ACC112 (cell line): ENCODE results near the gene CDIPT.

Experiments
- H2AFZ ChIP-seq: fragments of 200-600 bp; sonication (generic); one replicate; pipeline ENCODE4 v1.6.0; 2017; ENCODE audit warnings: antibody characterized with exemption, low read length; ENCODE audit not compliant: unreplicated experiment
- H3K27ac ChIP-seq: fragments of 200-600 bp; sonication (generic); 2 replicates; pipeline ENCODE4 v1.5.1; 2014; ENCODE audit warnings: low read depth, mild to moderate bottlenecking, antibody characterized with exemption, low read length, moderate library complexity
- H3K27me3 ChIP-seq: fragments of 200-600 bp; sonication (generic); 2 replicates; pipeline ENCODE4 v1.6.1; 2014; ENCODE audit warnings: mild to moderate bottlenecking, antibody characterized with exemption, low read length, moderate library complexity, mixed read lengths; ENCODE audit not compliant: insufficient read depth
- H3K36me3 ChIP-seq: fragments of 200-600 bp; sonication (generic); 2 replicates; pipeline ENCODE4 v1.6.1; 2016; ENCODE audit warnings: mild to moderate bottlenecking, antibody characterized with exemption, low read length, moderate library complexity, mixed read lengths; ENCODE audit not compliant: insufficient read depth
- H3K4me1 ChIP-seq: fragments of 200-600 bp; sonication (generic); one replicate; pipeline ENCODE4 v1.6.1; 2016; ENCODE audit warnings: low read length, mixed read lengths; ENCODE audit not compliant: insufficient read depth, unreplicated experiment, control insufficient read depth
- H3K4me3 ChIP-seq: fragments of 200-600 bp; sonication (generic); 2 replicates; pipeline ENCODE4 v1.5.1; 2014; ENCODE audit warnings: mild to moderate bottlenecking, low read depth, low read length
- H3K79me2 ChIP-seq: fragments of 200-600 bp; sonication (generic); one replicate; pipeline ENCODE4 v1.6.0; 2016; ENCODE audit warnings: low read length; ENCODE audit not compliant: control insufficient read depth, unreplicated experiment, insufficient read depth

CDIPT gene

GRCh38 chr16:29904947-29905346 lies 41.9 kb upstream of the CDIPT start:
- H3K27ac ChIP-seq: no peak overlapping the region
- H3K79me2 ChIP-seq: peaks cover 19% of the 10 kb centered on the region
- H3K27me3 ChIP-seq: no peaks in the 10 kb centered on the region
- H3K4me3 ChIP-seq: no peak overlapping the region
- peaks cover 18% of the 10 kb centered on the region for H3K4me1 ChIP-seq
- no peaks in the 10 kb centered on the region; the same call in 1 of the 2 replicates for H3K36me3 ChIP-seq
- H2AFZ ChIP-seq: no peak overlapping the region

- Histone ChIP-seq H2AFZ (no peak overlapping the region), H3K4me3 (no peak overlapping the region), H3K36me3 (no peaks in the 10 kb centered on the region; the same call in 1 of the 2 replicates), H3K79me2 (peaks cover 19% of the 10 kb centered on the region), H3K4me1 (peaks cover 13% of the 10 kb centered on the region), H3K27me3 (no peaks in the 10 kb centered on the region), H3K27ac (no peak overlapping the region)
These were observed 40.6 kb upstream of the CDIPT start for GRCh38 chr16:29903590-29903989.

GRCh38 chr16:29901607-29901945 lies 38.5 kb upstream of the CDIPT start:
- H3K4me1 ChIP-seq: peaks cover 21% of the 10 kb centered on the region
- H3K4me3 ChIP-seq: peak overlapping the region; percentile 85
- no peaks in the 10 kb centered on the region; the same call in 1 of the 2 replicates for H3K27me3 ChIP-seq
- no peaks in the 10 kb centered on the region; the same call in 1 of the 2 replicates for H3K36me3 ChIP-seq
- H2AFZ ChIP-seq: no peak overlapping the region
- peaks cover 19% of the 10 kb centered on the region for H3K79me2 ChIP-seq
- no peak overlapping the region for H3K27ac ChIP-seq

DNA sequence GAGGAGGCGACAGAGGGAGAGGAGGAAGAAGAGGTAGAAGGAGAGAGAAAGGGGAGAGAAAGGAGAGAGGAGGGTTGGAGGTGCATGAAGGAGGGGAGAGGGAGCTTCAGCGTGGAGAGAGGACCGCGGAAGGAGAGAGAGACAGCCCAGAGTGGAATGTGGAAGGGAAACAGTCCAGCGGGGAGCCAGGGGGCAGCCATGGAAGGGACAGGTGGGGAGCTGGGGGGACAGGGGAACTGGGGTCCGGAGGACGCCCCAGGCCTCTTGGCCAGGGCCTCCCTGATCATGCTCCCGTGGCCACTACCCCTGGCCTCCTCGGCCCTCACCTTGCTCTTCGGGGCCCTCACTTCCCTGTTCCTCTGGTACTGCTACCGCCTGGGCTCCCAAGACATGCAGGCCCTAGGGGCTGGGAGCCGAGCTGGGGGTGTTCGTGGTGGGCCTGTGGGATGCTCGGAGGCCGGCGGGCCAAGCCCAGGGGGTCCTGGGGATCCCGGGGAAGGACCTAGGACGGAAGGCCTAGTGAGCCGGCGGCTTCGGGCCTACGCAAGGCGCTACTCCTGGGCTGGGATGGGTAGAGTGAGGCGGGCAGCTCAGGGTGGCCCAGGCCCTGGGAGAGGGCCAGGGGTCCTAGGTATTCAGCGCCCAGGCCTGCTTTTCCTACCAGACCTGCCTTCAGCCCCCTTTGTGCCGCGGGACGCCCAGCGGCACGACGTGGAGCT lies 38.0 kb upstream of the CDIPT start:
- Histone ChIP-seq H3K79me2 (peaks cover 19% of the 10 kb centered on the region), H3K4me3 (peak overlapping the region; percentile 85), H3K27ac (peak overlapping the region; percentile 72)

GRCh38 chr16:29900102-29900887 lies 37.3 kb upstream of the CDIPT start, which contains the start of gene ASPHD1:
TSS of gene ASPHD1 (plus strand) at chr16:29900488. CDS start at chr16:29900972, 484 bp downstream.
- Histone ChIP-seq H3K4me3 (peak within 1 kb of the TSS; percentile 85), H3K27me3 (no peaks in the 10 kb centered on the region; the same call in 1 of the 2 replicates), H3K79me2 (peaks cover 19% of the 10 kb centered on the region), H3K36me3 (no peaks in the 10 kb centered on the region; the same call in 1 of the 2 replicates), H2AFZ (peak within 1 kb of the TSS; percentile 87), H3K4me1 (peaks cover 21% of the 10 kb centered on the region), H3K27ac (peak within 1 kb of the TSS; percentile 72)

More for the DNA sequence above, 38.0 kb upstream of the CDIPT start:
- H2AFZ ChIP-seq: no peak overlapping the region
- peaks cover 21% of the 10 kb centered on the region for H3K4me1 ChIP-seq
- H3K36me3 ChIP-seq: no peaks in the 10 kb centered on the region; the same call in 1 of the 2 replicates
- H3K27me3 ChIP-seq: no peaks in the 10 kb centered on the region; the same call in 1 of the 2 replicates

GRCh38 chr16:29899516-29900101 lies 36.6 kb upstream of the CDIPT start, which contains the start of gene SEZ6L2:
TSS of gene SEZ6L2 (minus strand) at chr16:29899550. CDS start at chr16:29899019, 531 bp downstream.
- H3K4me3 ChIP-seq: peak within 1 kb of the TSS; percentile 85
- H3K4me1 ChIP-seq: peaks cover 21% of the 10 kb centered on the region
- peak within 1 kb of the TSS; percentile 72 for H3K27ac ChIP-seq
- H3K27me3 ChIP-seq: no peaks in the 10 kb centered on the region; the same call in 1 of the 2 replicates
- H3K36me3 ChIP-seq: no peaks in the 10 kb centered on the region; the same call in 1 of the 2 replicates
- H2AFZ ChIP-seq: peak within 1 kb of the TSS; percentile 87
- H3K79me2 ChIP-seq: peaks cover 19% of the 10 kb centered on the region

DNA sequence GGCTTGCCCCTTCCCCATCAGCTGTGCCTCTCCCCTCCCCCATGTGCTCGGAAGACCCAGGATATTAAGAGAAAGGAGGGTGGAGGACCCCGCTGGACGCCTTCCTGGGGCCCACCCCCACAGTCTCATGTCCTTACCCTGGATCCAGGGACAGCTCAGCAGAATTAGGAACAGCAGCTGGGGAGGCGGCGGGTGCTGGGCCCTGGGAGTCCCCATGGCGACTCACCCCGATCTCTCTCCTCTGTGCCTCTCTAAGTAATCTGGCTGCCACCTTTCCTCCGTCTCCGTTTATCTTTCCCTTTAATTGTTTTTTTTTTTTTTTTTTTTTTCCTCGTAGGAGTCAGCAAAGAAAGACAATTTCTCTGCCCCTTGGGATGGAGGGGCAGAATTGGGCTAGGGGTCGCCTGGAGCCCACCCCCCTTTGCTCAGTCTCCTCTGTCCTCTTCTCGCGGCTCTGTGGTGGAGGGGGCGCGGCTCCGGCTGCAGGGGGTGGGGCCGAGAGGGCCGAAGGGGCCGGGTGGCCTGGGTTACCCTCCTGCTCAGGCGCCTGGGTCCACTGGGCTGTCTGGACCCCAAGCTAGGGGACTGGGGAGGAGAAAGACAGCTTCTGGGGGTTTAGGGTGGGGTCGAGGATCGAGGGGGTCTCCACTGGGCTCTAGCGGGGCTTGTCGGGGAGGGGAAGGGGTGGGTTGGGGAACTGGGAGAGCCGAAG lies 35.9 kb upstream of the CDIPT start:
- Histone ChIP-seq H2AFZ (peak overlapping the region; percentile 81), H3K4me1 (peaks cover 21% of the 10 kb centered on the region), H3K27ac (peak overlapping the region; percentile 70), H3K79me2 (peaks cover 19% of the 10 kb centered on the region), H3K36me3 (no peaks in the 10 kb centered on the region), H3K4me3 (peak overlapping the region; percentile 85), H3K27me3 (no peaks in the 10 kb centered on the region; the same call in 1 of the 2 replicates)

DNA sequence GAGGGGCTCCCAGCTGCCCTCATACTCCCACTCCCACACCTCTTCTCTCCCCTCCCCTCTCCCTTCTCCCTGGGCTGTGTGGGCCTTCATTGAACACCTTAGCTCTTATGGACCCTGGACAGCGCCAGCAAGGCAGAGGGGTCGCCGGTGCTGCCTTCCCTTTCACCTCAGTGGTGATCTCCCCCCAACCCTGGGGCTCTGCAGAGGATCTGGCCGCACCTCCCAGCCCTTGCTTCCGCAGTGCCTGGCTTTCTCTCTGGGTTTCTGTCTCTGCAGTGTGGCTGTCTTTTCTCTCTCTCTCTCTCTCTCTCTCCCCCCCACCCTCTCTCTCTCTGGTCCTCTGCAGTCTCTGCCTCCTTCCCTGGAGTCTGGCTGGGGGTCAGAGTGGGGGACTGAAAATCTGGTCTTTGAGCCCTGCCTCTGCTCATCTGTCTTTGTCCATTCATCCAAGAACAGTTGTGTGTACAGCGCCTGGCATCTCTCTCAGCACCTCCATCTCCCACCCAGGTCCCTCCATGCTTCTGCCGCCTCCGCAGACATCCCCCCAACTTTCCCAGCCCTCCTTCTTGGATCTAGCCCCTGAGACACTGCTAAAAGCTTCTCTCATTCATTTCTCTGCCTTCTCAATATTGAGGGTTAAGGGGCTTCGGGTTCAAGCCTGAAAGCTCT lies 35.2 kb upstream of the CDIPT start:
- peaks cover 16% of the 10 kb centered on the region for H3K79me2 ChIP-seq
- peaks cover 21% of the 10 kb centered on the region for H3K4me1 ChIP-seq
- no peak overlapping the region for H3K27ac ChIP-seq
- H3K36me3 ChIP-seq: no peaks in the 10 kb centered on the region
- H2AFZ ChIP-seq: peak overlapping the region; percentile 45
- H3K4me3 ChIP-seq: peak overlapping the region; percentile 85
- no peaks in the 10 kb centered on the region; the same call in 1 of the 2 replicates for H3K27me3 ChIP-seq

- peaks cover 14% of the 10 kb centered on the region for H3K79me2 ChIP-seq
- H3K36me3 ChIP-seq: no peaks in the 10 kb centered on the region
- H3K27ac ChIP-seq: no peak overlapping the region
- H3K4me3 ChIP-seq: no peak overlapping the region
- H3K4me1 ChIP-seq: peaks cover 21% of the 10 kb centered on the region
- H2AFZ ChIP-seq: no peak overlapping the region
- no peaks in the 10 kb centered on the region; the same call in 1 of the 2 replicates for H3K27me3 ChIP-seq
These were observed 34.3 kb upstream of the CDIPT start for GRCh38 chr16:29897333-29897732.
